ENCODE measurements around the gene BCL2L14.

Gene BCL2L14

GRCh38 chr12:12070674-12071656 is at the start of gene BCL2L14:
BCL2L14 (plus strand) TSS chr12:12070939; CDS start chr12:12079306, 8,367 bp downstream.
- Histone ChIP-seq H3K36me3 (ENCODE audit: control insufficient read depth, insufficient read depth, low read length) (no peaks in the 10 kb centered on the region), H3K4me2 (ENCODE audit: low read length) (no peak within 1 kb of the TSS), H3K27me3 (ENCODE audit: control insufficient read depth, insufficient read depth, low read length) (no peaks in the 10 kb centered on the region), H2AFZ (peak within 1 kb of the TSS; percentile 48), H3K27ac (no peak within 1 kb of the TSS), H3K4me3 (ENCODE audit: low read depth, low read length) (no peak within 1 kb of the TSS), H3K4me1 (no peaks in the 10 kb centered on the region), H3K9me3 (ENCODE audit: control insufficient read depth, low read length) (no peaks in the 10 kb centered on the region), H3K79me2 (no peaks in the 10 kb centered on the region), H3K9ac (no peak within 1 kb of the TSS)
- TF ChIP-seq CTCF (IDR thresholded peaks at IDR 0.05): peak; percentile 13

GRCh38 chr12:12022306-12022936 is 48.3 kb upstream of the BCL2L14 start:
- no peak overlapping the region for H3K9ac ChIP-seq
- TF ChIP-seq CTCF (IDR thresholded peaks at IDR 0.05): no peak
- no peaks in the 10 kb centered on the region for H3K27me3 ChIP-seq (ENCODE audit: control insufficient read depth, insufficient read depth, low read length)
- peaks cover 22% of the 10 kb centered on the region for H3K4me1 ChIP-seq
- H3K9me3 ChIP-seq (ENCODE audit: control insufficient read depth, low read length): no peaks in the 10 kb centered on the region
- H3K4me3 ChIP-seq (ENCODE audit: low read depth, low read length): no peak overlapping the region
- H3K27ac ChIP-seq: no peak overlapping the region
- H2AFZ ChIP-seq: no peak overlapping the region
- no peaks in the 10 kb centered on the region for H3K36me3 ChIP-seq (ENCODE audit: control insufficient read depth, insufficient read depth, low read length)
- no peak overlapping the region for H3K4me2 ChIP-seq (ENCODE audit: low read length)
- H3K79me2 ChIP-seq: no peaks in the 10 kb centered on the region

- no peaks in the 10 kb centered on the region for H3K79me2 ChIP-seq
- H2AFZ ChIP-seq: no peak overlapping the region
- no peaks in the 10 kb centered on the region for H3K9me3 ChIP-seq (ENCODE audit: control insufficient read depth, low read length)
- no peak overlapping the region for H3K4me3 ChIP-seq (ENCODE audit: low read depth, low read length)
- H3K9ac ChIP-seq: no peak overlapping the region
- no peaks in the 10 kb centered on the region for H3K36me3 ChIP-seq (ENCODE audit: control insufficient read depth, insufficient read depth, low read length)
- H3K4me1 ChIP-seq: peaks cover 12% of the 10 kb centered on the region
- H3K27me3 ChIP-seq (ENCODE audit: control insufficient read depth, insufficient read depth, low read length): no peaks in the 10 kb centered on the region
- H3K27ac ChIP-seq: no peak overlapping the region
- no peak overlapping the region for H3K4me2 ChIP-seq (ENCODE audit: low read length)
- TF ChIP-seq CTCF (IDR thresholded peaks at IDR 0.05): no peak
Observed at GRCh38 chr12:12023456-12023855, 47.3 kb upstream of the BCL2L14 start.

GRCh38 chr12:12024911-12025682 is 45.6 kb upstream of the BCL2L14 start:
- Histone ChIP-seq H2AFZ (no peak overlapping the region), H3K9me3 (ENCODE audit: control insufficient read depth, low read length) (no peaks in the 10 kb centered on the region), H3K4me3 (ENCODE audit: low read depth, low read length) (no peak overlapping the region), H3K27me3 (ENCODE audit: control insufficient read depth, insufficient read depth, low read length) (no peaks in the 10 kb centered on the region), H3K4me1 (peaks cover 11% of the 10 kb centered on the region), H3K9ac (no peak overlapping the region), H3K27ac (no peak overlapping the region), H3K36me3 (ENCODE audit: control insufficient read depth, insufficient read depth, low read length) (no peaks in the 10 kb centered on the region), H3K4me2 (ENCODE audit: low read length) (no peak overlapping the region), H3K79me2 (no peaks in the 10 kb centered on the region)
- TF ChIP-seq CTCF (IDR thresholded peaks at IDR 0.05): no peak

Measured in parathyroid adenoma (tissue), 2 donors.